ENCODE measurements around the gene THNSL1.
"Not testable (repeated sequence)": the region's sequence is repeated elsewhere in the genome, so short reads cannot be mapped to it uniquely, and the experiment has no call there.

Gene THNSL1

GRCh38 chr10:25016376-25017153, at the start of gene THNSL1:
TSS of gene THNSL1 (plus strand) at chr10:25016612. CDS start at chr10:25023224, 6,612 bp downstream.
- TF ChIP-seq L3MBTL2 (conservative IDR thresholded peaks at IDR 0.05) (peak; percentile 98), CTBP1 (IDR thresholded peaks at IDR 0.05; ENCODE audit: borderline replicate concordance) (0 out of 2 replicates have a peak, but pooled peaks have one; percentile 37), ZNF384 (IDR thresholded peaks at IDR 0.05) (no peak), ELF4 (IDR thresholded peaks at IDR 0.05) (peak; percentile 40; the same call in 1 of the 2 replicates), NFRKB (IDR thresholded peaks at IDR 0.05) (no peak)
- TF ChIP-seq, protein P1, sequence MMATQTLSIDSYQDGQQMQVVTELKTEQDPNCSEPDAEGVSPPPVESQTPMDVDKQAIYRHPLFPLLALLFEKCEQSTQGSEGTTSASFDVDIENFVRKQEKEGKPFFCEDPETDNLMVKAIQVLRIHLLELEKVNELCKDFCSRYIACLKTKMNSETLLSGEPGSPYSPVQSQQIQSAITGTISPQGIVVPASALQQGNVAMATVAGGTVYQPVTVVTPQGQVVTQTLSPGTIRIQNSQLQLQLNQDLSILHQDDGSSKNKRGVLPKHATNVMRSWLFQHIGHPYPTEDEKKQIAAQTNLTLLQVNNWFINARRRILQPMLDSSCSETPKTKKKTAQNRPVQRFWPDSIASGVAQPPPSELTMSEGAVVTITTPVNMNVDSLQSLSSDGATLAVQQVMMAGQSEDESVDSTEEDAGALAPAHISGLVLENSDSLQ (IDR thresholded peaks at IDR 0.05) = no peak
- peak; percentile 97 for DNase-seq (ENCODE audit: extremely low spot score)
- CTCF ChIA-PET = no interaction called here
- POLR2A ChIA-PET = interaction anchor here (0.6 to 1.4 kb wide), 3 partner anchors 8 to 307 kb away, joined by 3 to 4 read pairs (median 3); partner anchors contain the start of gene ARHGAP21

DNA sequence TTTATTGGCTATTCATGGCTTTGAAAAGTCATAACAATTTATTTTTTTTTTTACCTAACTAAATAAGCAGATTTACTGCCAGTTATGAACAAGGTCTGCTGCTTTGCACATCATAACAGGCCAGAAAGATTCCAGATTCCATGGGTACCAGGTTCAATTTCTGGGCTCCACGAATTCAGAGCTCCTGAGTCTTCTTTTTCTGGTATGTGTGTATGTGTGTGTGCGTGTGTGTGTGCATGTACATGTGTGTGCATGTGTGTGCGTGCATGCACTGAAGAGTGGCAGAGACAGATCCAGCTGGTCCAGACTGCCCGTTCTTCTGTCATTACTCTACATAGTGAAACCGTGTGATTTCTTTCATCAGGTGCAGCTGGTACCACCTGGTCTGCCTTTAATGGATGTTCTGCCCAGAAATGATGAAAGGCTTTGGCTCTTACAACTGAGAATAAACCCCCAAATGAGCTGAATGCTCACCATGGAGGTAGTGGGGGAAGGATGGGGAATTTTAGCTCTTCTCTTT, 49.4 kb upstream of the THNSL1 start:
- CTCF ChIA-PET = no interaction called here
- TF ChIP-seq FOXM1 (IDR thresholded peaks at IDR 0.05; ENCODE audit: borderline replicate concordance) = no peak
- TF ChIP-seq LEF1 (IDR thresholded peaks at IDR 0.05; ENCODE audit: borderline replicate concordance) = no peak
- TF ChIP-seq ZNF384 (IDR thresholded peaks at IDR 0.05) = no peak
- no peak for TF ChIP-seq HDGF (IDR thresholded peaks at IDR 0.05; ENCODE audit: borderline replicate concordance)
- TF ChIP-seq NFRKB (IDR thresholded peaks at IDR 0.05) = no peak
- no peak for TF ChIP-seq FOXK2 (IDR thresholded peaks at IDR 0.05)
- TF ChIP-seq CTBP1 (IDR thresholded peaks at IDR 0.05; ENCODE audit: borderline replicate concordance) = no peak
- TF ChIP-seq, protein P1 (IDR thresholded peaks at IDR 0.05) = no peak
- no peak for TF ChIP-seq SUZ12 (IDR thresholded peaks at IDR 0.05)
- no peak for TF ChIP-seq ELF4 (IDR thresholded peaks at IDR 0.05)
- TF ChIP-seq SP1 (IDR thresholded peaks at IDR 0.05) = no peak
- DNase-seq (ENCODE audit: extremely low spot score) = no peak
- POLR2A ChIA-PET = no interaction called here

- no peak for TF ChIP-seq FOXM1 (IDR thresholded peaks at IDR 0.05; ENCODE audit: borderline replicate concordance)
- TF ChIP-seq BHLHE40 (IDR thresholded peaks at IDR 0.05; ENCODE audit: borderline replicate concordance) = no peak
- TF ChIP-seq CTBP1 (IDR thresholded peaks at IDR 0.05; ENCODE audit: borderline replicate concordance) = no peak
- TF ChIP-seq LEF1 (IDR thresholded peaks at IDR 0.05; ENCODE audit: borderline replicate concordance) = no peak
- TF ChIP-seq FOXA1 (IDR thresholded peaks at IDR 0.05) = no peak
- TF ChIP-seq, protein P1 (IDR thresholded peaks at IDR 0.05) = no peak
- no peak for TF ChIP-seq L3MBTL2 (conservative IDR thresholded peaks at IDR 0.05)
- TF ChIP-seq ELF4 (IDR thresholded peaks at IDR 0.05) = no peak
- no peak for TF ChIP-seq ZNF384 (IDR thresholded peaks at IDR 0.05)
- no peak for TF ChIP-seq NFRKB (IDR thresholded peaks at IDR 0.05)
- no peak for TF ChIP-seq FOXK2 (IDR thresholded peaks at IDR 0.05)
- no peak for TF ChIP-seq ARNT (IDR thresholded peaks at IDR 0.05)
- TF ChIP-seq SP1 (IDR thresholded peaks at IDR 0.05) = no peak
- no peak for TF ChIP-seq HDGF (IDR thresholded peaks at IDR 0.05; ENCODE audit: borderline replicate concordance)
- TF ChIP-seq TARDBP (IDR thresholded peaks at IDR 0.05) = no peak
- TF ChIP-seq SUZ12 (IDR thresholded peaks at IDR 0.05) = no peak
- no peak for DNase-seq (ENCODE audit: extremely low spot score)
- ChIA-PET POLR2A (no interaction called here), CTCF (interaction anchor here (0.7 kb wide), 1 partner anchor 241 kb away, joined by 4 read pairs; no protein-coding TSS in a partner anchor)
Observed at GRCh38 chr10:24968349-24968748, 48.1 kb upstream of the THNSL1 start.

DNA sequence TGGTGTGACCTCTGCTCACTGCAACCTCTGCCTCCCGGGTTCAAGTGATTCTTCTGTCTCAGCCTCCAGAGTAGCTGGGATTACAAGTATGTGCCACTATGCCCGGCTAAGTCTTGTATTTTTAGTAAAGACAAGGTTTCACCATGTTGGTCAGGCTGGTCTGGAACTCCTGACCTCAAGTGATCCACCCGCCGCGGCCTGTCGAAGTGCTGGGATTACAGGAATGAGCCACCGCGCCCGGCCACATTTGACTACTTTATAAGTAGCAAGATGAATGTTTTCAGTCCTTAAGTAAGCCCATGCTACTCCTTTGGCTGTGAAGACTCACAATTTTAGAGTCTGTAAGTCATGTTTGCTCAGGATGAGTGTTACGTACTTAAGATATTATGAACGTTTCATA, 47.5 kb upstream of the THNSL1 start:
- CTCF ChIA-PET; DNase-seq (ENCODE audit: extremely low spot score); POLR2A ChIA-PET: not testable (repeated sequence)

DNA sequence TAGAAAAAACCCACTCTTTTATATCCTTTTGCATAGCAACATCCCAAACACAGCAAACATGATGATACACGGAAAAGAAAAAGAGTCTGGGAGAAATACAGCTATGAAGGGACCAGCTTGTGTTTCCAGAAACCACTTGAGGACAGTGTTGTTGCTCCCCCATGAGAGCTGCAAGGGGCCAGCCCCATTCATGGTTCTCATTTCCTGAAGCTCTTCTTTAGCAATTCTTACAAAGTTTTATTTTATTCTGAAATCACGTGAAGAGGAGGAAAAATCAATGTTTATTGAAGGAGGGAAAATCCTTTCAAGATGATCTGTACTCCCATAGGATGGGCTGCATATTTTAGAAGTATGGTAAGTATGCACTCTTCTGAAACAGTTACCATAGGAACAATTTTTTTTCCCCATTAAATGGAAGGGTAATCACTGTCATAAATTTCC, 46.6 kb upstream of the THNSL1 start:
- CTCF ChIA-PET = no interaction called here
- no peak for DNase-seq (ENCODE audit: extremely low spot score)
- TF ChIP-seq ZNF384 (IDR thresholded peaks at IDR 0.05) (no peak), SUZ12 (IDR thresholded peaks at IDR 0.05) (no peak), FOXK2 (IDR thresholded peaks at IDR 0.05) (no peak), FOXA1 (IDR thresholded peaks at IDR 0.05) (no peak), NFRKB (IDR thresholded peaks at IDR 0.05) (no peak), FOXM1 (IDR thresholded peaks at IDR 0.05; ENCODE audit: borderline replicate concordance) (no peak), ARNT (IDR thresholded peaks at IDR 0.05) (no peak), ELF4 (IDR thresholded peaks at IDR 0.05) (no peak), L3MBTL2 (conservative IDR thresholded peaks at IDR 0.05) (no peak), LEF1 (IDR thresholded peaks at IDR 0.05; ENCODE audit: borderline replicate concordance) (no peak), TARDBP (IDR thresholded peaks at IDR 0.05) (no peak), SP1 (IDR thresholded peaks at IDR 0.05) (no peak), CTBP1 (IDR thresholded peaks at IDR 0.05; ENCODE audit: borderline replicate concordance) (no peak), HDGF (IDR thresholded peaks at IDR 0.05; ENCODE audit: borderline replicate concordance) (no peak), BHLHE40 (IDR thresholded peaks at IDR 0.05; ENCODE audit: borderline replicate concordance) (no peak)
- POLR2A ChIA-PET = interaction anchor here (1.4 kb wide), 1 partner anchor 18 kb away, joined by 3 read pairs; no protein-coding TSS in a partner anchor

GRCh38 chr10:24971374-24971773, 45.0 kb upstream of the THNSL1 start:
- ChIA-PET POLR2A (no interaction called here), CTCF (interaction anchor here (0.6 kb wide), 1 partner anchor 23 kb away, joined by 3 read pairs; no protein-coding TSS in a partner anchor)
- TF ChIP-seq, protein P1 (IDR thresholded peaks at IDR 0.05) = no peak
- no peak for TF ChIP-seq TARDBP (IDR thresholded peaks at IDR 0.05)
- no peak for TF ChIP-seq CTBP1 (IDR thresholded peaks at IDR 0.05; ENCODE audit: borderline replicate concordance)
- TF ChIP-seq HDGF (IDR thresholded peaks at IDR 0.05; ENCODE audit: borderline replicate concordance) = no peak
- TF ChIP-seq L3MBTL2 (conservative IDR thresholded peaks at IDR 0.05) = no peak
- TF ChIP-seq NFRKB (IDR thresholded peaks at IDR 0.05) = no peak
- no peak for TF ChIP-seq LEF1 (IDR thresholded peaks at IDR 0.05; ENCODE audit: borderline replicate concordance)
- no peak for TF ChIP-seq BHLHE40 (IDR thresholded peaks at IDR 0.05; ENCODE audit: borderline replicate concordance)
- no peak for TF ChIP-seq FOXK2 (IDR thresholded peaks at IDR 0.05)
- TF ChIP-seq SUZ12 (IDR thresholded peaks at IDR 0.05) = no peak
- no peak for TF ChIP-seq ZNF384 (IDR thresholded peaks at IDR 0.05)
- no peak for TF ChIP-seq ELF4 (IDR thresholded peaks at IDR 0.05)
- TF ChIP-seq FOXM1 (IDR thresholded peaks at IDR 0.05; ENCODE audit: borderline replicate concordance) = no peak
- no peak for TF ChIP-seq SP1 (IDR thresholded peaks at IDR 0.05)
- no peak for TF ChIP-seq ARNT (IDR thresholded peaks at IDR 0.05)
- DNase-seq (ENCODE audit: extremely low spot score) = no peak
